ENCODE measurements around the gene FKTN.

FKTN gene

GRCh38 chr9:105667867-105668266, 109.9 kb downstream of the FKTN start:
- Histone ChIP-seq H3K9ac (no peak overlapping the region), H3K27me3 (ENCODE audit: insufficient read depth, low read depth) (no peaks in the 10 kb centered on the region), H3K79me2 (ENCODE audit: insufficient read depth, low read depth) (no peaks in the 10 kb centered on the region), H3K4me3 (IDR thresholded peaks at IDR 0.05; ENCODE audit: insufficient read depth, low read depth, low read length) (no peak overlapping the region), H3K4me2 (no peak overlapping the region), H3K36me3 (ENCODE audit: insufficient read depth) (no peaks in the 10 kb centered on the region), H3K4me1 (ENCODE audit: low read depth, poor library complexity, severe bottlenecking) (no peaks in the 10 kb centered on the region), H3K27ac (no peak overlapping the region), H4K20me1 (ENCODE audit: insufficient read depth) (no peaks in the 10 kb centered on the region), H2AFZ (ENCODE audit: low read depth) (no peak overlapping the region)
- TF ChIP-seq, protein P1, sequence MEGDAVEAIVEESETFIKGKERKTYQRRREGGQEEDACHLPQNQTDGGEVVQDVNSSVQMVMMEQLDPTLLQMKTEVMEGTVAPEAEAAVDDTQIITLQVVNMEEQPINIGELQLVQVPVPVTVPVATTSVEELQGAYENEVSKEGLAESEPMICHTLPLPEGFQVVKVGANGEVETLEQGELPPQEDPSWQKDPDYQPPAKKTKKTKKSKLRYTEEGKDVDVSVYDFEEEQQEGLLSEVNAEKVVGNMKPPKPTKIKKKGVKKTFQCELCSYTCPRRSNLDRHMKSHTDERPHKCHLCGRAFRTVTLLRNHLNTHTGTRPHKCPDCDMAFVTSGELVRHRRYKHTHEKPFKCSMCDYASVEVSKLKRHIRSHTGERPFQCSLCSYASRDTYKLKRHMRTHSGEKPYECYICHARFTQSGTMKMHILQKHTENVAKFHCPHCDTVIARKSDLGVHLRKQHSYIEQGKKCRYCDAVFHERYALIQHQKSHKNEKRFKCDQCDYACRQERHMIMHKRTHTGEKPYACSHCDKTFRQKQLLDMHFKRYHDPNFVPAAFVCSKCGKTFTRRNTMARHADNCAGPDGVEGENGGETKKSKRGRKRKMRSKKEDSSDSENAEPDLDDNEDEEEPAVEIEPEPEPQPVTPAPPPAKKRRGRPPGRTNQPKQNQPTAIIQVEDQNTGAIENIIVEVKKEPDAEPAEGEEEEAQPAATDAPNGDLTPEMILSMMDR (conservative IDR thresholded peaks at IDR 0.05; ENCODE audit: low read depth, low read length) = no peak

DNA sequence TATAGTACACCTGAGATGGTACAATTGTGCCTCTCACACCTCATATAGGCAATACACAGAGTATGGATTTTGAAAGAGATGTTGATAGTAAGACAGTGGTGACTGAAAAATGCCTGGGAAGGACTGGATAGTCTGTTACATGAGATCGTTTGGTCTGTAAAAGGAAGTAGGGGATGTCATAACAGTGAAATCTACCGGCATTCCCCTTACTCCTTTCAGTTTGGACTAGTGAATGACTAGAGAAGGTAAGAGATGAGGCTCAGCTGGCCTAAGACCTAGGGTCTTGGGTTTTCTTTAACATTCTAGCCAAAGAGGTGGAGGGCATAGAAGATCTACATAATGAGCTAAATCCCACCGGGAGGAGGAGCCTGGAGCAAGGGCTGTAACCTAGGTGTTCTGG, 112.4 kb downstream of the FKTN start:
- no peak overlapping the region for H3K9ac ChIP-seq
- H4K20me1 ChIP-seq (ENCODE audit: insufficient read depth) = no peaks in the 10 kb centered on the region
- H2AFZ ChIP-seq (ENCODE audit: low read depth) = no peak overlapping the region
- H3K27ac ChIP-seq = no peak overlapping the region
- H3K36me3 ChIP-seq (ENCODE audit: insufficient read depth) = no peaks in the 10 kb centered on the region
- H3K4me1 ChIP-seq (ENCODE audit: low read depth, poor library complexity, severe bottlenecking) = no peaks in the 10 kb centered on the region
- H3K4me3 ChIP-seq (IDR thresholded peaks at IDR 0.05; ENCODE audit: insufficient read depth, low read depth, low read length) = no peak overlapping the region
- H3K27me3 ChIP-seq (ENCODE audit: insufficient read depth, low read depth) = no peaks in the 10 kb centered on the region
- H3K4me2 ChIP-seq = no peak overlapping the region
- no peaks in the 10 kb centered on the region for H3K79me2 ChIP-seq (ENCODE audit: insufficient read depth, low read depth)
- TF ChIP-seq, protein P1 (conservative IDR thresholded peaks at IDR 0.05; ENCODE audit: low read depth, low read length) = no peak

GRCh38 chr9:105670775-105671174, 112.8 kb downstream of the FKTN start:
- Histone ChIP-seq H3K4me3 (IDR thresholded peaks at IDR 0.05; ENCODE audit: insufficient read depth, low read depth, low read length) (no peak overlapping the region), H3K79me2 (ENCODE audit: insufficient read depth, low read depth) (no peaks in the 10 kb centered on the region), H4K20me1 (ENCODE audit: insufficient read depth) (no peaks in the 10 kb centered on the region), H3K4me2 (no peak overlapping the region), H3K4me1 (ENCODE audit: low read depth, poor library complexity, severe bottlenecking) (no peaks in the 10 kb centered on the region), H3K27ac (no peak overlapping the region), H2AFZ (ENCODE audit: low read depth) (no peak overlapping the region), H3K9ac (no peak overlapping the region), H3K36me3 (ENCODE audit: insufficient read depth) (no peaks in the 10 kb centered on the region), H3K27me3 (ENCODE audit: insufficient read depth, low read depth) (no peaks in the 10 kb centered on the region)
- TF ChIP-seq, protein P1 (conservative IDR thresholded peaks at IDR 0.05; ENCODE audit: low read depth, low read length) = no peak

- Histone ChIP-seq H3K79me2 (ENCODE audit: insufficient read depth, low read depth) (no peaks in the 10 kb centered on the region), H3K36me3 (ENCODE audit: insufficient read depth) (no peaks in the 10 kb centered on the region), H2AFZ (ENCODE audit: low read depth) (no peak overlapping the region), H4K20me1 (ENCODE audit: insufficient read depth) (no peaks in the 10 kb centered on the region), H3K27me3 (ENCODE audit: insufficient read depth, low read depth) (no peaks in the 10 kb centered on the region), H3K4me2 (no peak overlapping the region), H3K9ac (no peak overlapping the region), H3K27ac (no peak overlapping the region), H3K4me3 (IDR thresholded peaks at IDR 0.05; ENCODE audit: insufficient read depth, low read depth, low read length) (no peak overlapping the region), H3K4me1 (ENCODE audit: low read depth, poor library complexity, severe bottlenecking) (no peaks in the 10 kb centered on the region)
- TF ChIP-seq, protein P1 (conservative IDR thresholded peaks at IDR 0.05; ENCODE audit: low read depth, low read length) = no peak
These were observed 114.8 kb downstream of the FKTN start for GRCh38 chr9:105672711-105673234.

Measured in KMS-11 (cell line).